CD4-positive, CD25-positive, alpha-beta regulatory T cell (primary cell): ENCODE results near the gene EPB41. TPM values are rescaled to one million over a fixed set of nuclear protein-coding genes. Genes with fewer than 3 reads are reported as not detected.
"Not testable (repeated sequence)": the region's sequence is repeated elsewhere in the genome, so short reads cannot be mapped to it uniquely, and the experiment has no call there.

Experiments used
- ATAC-seq, 2 donors: fragments of 150-1000 bp; cut with Tn5 transposase; one replicate each; pipeline ENCODE4 v1.10.0; 2021; ENCODE audit warnings: low read depth in 2 of 2, moderate number of reproducible peaks in 2 of 2, moderate library complexity in 1 of 2
- DNase-seq, 3 donors: peaks; one replicate each; pipeline versions ENCODE4 v3.0.0 to v3.0.0-alpha.2; 2012 to 2022; ENCODE audit warnings: mixed read lengths in 1 of 3
- H3K27ac ChIP-seq: one replicate; pipeline ENCODE4 v1.7.0; 2013; ENCODE audit warnings: mild to moderate bottlenecking, low read length; ENCODE audit not compliant: insufficient read depth, poor library complexity, severe bottlenecking
- H3K27me3 ChIP-seq: one replicate; pipeline ENCODE4 v1.7.0; 2013; ENCODE audit warnings: low read length; ENCODE audit not compliant: control insufficient read depth, insufficient read depth
- H3K36me3 ChIP-seq: one replicate; pipeline ENCODE4 v1.7.0; 2013; ENCODE audit warnings: mild to moderate bottlenecking, low read length, moderate library complexity; ENCODE audit not compliant: control insufficient read depth, insufficient read depth
- H3K4me1 ChIP-seq: 2 replicates; pipeline ENCODE4 v1.7.0; 2013; ENCODE audit warnings: mild to moderate bottlenecking, low read length; ENCODE audit not compliant: insufficient read depth, control insufficient read depth, poor library complexity, severe bottlenecking
- H3K4me3 ChIP-seq: one replicate; pipeline ENCODE4 v1.7.0; 2013; ENCODE audit warnings: low read depth, mild to moderate bottlenecking, low read length, moderate library complexity
- H3K9me3 ChIP-seq, 2 experiments: 1 replicate in 1 of 2; 2 replicates in 1 of 2; pipeline ENCODE4 v1.7.0; 2013; ENCODE audit warnings: low read length in 2 of 2, mild to moderate bottlenecking in 1 of 2, moderate library complexity in 1 of 2; ENCODE audit not compliant: control insufficient read depth in 2 of 2
- H3K27ac Mint-ChIP-seq, 3 donors: one replicate each; pipeline ENCODE4 v1.8.0; 2020 to 2022; ENCODE audit warnings: mild to moderate bottlenecking in 3 of 3, mixed read lengths in 3 of 3, moderate library complexity in 2 of 3
- H3K27me3 Mint-ChIP-seq: one replicate; pipeline ENCODE4 v1.8.0; 2022; ENCODE audit warnings: mild to moderate bottlenecking, mixed read lengths
- H3K36me3 Mint-ChIP-seq: one replicate; pipeline ENCODE4 v1.8.0; 2020; ENCODE audit warnings: mixed read lengths
- H3K4me1 Mint-ChIP-seq, 4 donors: one replicate each; pipeline ENCODE4 v1.8.0; 2020 to 2022; ENCODE audit warnings: mixed read lengths in 4 of 4, mild to moderate bottlenecking in 1 of 4
- H3K4me3 Mint-ChIP-seq, 4 donors: one replicate each; pipeline ENCODE4 v1.8.0; 2020 to 2022; ENCODE audit warnings: mild to moderate bottlenecking in 4 of 4, mixed read lengths in 4 of 4, moderate library complexity in 3 of 4
- H3K9me3 Mint-ChIP-seq, 7 donors: one replicate each; pipeline ENCODE4 v1.8.0; 2020 to 2022; ENCODE audit warnings: mixed read lengths in 7 of 7, mild to moderate bottlenecking in 3 of 7, moderate library complexity in 2 of 7
- polyA plus RNA-seq, 4 donors: library from polyadenylated mRNA; unstranded; fragments of 300-500 nt; fragmentation: Illumina TruSeq; gene quantifications; one replicate each; pipeline ENCODE4 v1.2.3, GENCODE V29; 2021
- total RNA-seq: library from RNA; stranded (reverse); gene quantifications from one replicate; pipeline ENCODE4 v1.2.3, GENCODE V29; 2022

The EPB41 gene
- total and polyA plus RNA-seq, 5 donors from 2014 or later: 118 to 309 (median 161) TPM

DNA sequence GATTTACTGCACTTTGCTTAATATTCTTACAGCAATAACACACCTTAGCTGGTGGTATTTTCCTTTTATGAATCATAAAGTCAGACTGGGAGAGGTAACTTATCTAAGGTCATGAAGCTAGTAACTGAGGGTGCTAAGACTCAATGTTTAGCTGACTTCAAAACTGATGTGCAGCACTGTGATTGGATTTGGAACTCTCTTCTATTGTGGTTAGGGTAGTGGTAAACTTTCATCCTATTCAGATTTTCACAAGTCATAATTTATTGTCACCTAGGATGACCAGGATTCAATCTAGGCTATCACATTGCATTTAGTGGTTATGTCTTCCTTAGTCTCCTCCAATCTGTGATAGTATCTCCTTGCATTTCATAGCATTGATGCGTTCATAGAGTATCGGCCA is 18.9 kb downstream of the EPB41 start:
- Mint-ChIP-seq H3K27me3 (no peaks in the 10 kb centered on the region), H3K36me3 (peaks cover 8% of the 10 kb centered on the region), H3K27ac (peak overlapping the region; percentile 77 to 98 (median 93)), H3K9me3 (peaks cover 0 to 3% (median 0%) of the 10 kb centered on the region in 7 donors), H3K4me1 (peaks cover 27 to 88% (median 63%) of the 10 kb centered on the region in 4 donors), H3K4me3 (peak overlapping the region; percentile 32 to 80 (median 74))
- Histone ChIP-seq H3K4me1 (peaks cover 90% of the 10 kb centered on the region), H3K36me3 (no peaks in the 10 kb centered on the region), H3K27ac (peak overlapping the region; percentile 66), H3K9me3 (no peaks in the 10 kb centered on the region), H3K27me3 (no peaks in the 10 kb centered on the region), H3K4me3 (peak overlapping the region; percentile 72)
- ATAC-seq: peak; percentile 63 to 71
- peak in 2 of 3 donors; percentile 14 to 17 for DNase-seq

DNA sequence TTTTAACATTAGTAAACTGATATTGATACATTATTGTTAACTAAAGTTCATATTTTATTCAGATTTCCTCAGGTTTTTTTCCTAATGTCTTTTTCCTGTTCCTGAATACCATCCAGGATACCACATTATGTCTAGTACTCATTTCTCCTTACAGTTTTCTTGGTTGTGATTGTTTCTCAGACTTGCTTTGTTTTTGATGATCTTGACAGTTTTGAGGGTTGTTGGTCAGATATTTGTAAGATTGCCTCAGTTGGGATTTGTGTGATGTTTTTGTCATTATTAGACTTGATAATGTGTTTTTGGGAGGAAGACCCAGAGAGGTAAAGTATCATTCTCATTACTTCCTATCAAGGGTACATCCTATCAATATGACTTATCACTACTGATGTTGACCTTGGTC is 19.5 kb downstream of the EPB41 start:
- H3K27ac Mint-ChIP-seq: peak overlapping the region; percentile 49 to 90 (median 77)
- H3K27me3 Mint-ChIP-seq: no peaks in the 10 kb centered on the region
- Histone ChIP-seq H3K36me3 (no peaks in the 10 kb centered on the region), H3K4me3 (peak overlapping the region; percentile 72), H3K9me3 (no peaks in the 10 kb centered on the region), H3K27me3 (no peaks in the 10 kb centered on the region), H3K27ac (peak overlapping the region; percentile 56), H3K4me1 (peaks cover 89% of the 10 kb centered on the region)
- peak overlapping the region; percentile 35 to 75 (median 72) for H3K4me3 Mint-ChIP-seq
- H3K4me1 Mint-ChIP-seq: peaks cover 29 to 87% (median 60%) of the 10 kb centered on the region in 4 donors
- H3K9me3 Mint-ChIP-seq: peaks cover 0 to 3% (median 0%) of the 10 kb centered on the region in 7 donors
- peaks cover 8% of the 10 kb centered on the region for H3K36me3 Mint-ChIP-seq
- no peak for DNase-seq
- no peak for ATAC-seq

DNA sequence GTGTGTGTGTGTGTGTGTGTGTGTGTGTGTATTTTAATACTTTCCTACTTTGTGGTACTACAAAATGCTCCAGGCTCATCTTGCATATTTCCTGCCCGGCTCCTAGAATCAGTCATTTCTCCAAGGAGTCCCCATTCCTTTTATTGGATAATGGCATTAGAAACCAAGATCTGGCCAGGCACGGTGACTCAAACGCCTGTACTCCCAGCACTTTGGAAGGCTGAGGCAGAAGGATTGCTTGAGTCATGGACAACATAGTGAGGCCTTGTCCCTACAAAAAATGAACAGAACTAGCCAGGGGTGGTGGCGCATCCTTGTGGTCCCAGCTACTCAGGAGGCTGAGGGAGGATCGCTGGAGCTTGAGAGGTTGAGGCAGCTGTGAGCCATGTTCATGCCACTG is 20.3 kb downstream of the EPB41 start:
- no peaks in the 10 kb centered on the region for H3K27me3 Mint-ChIP-seq
- ATAC-seq (no peak), DNase-seq (no peak)
- peaks cover 0 to 3% (median 0%) of the 10 kb centered on the region in 7 donors for H3K9me3 Mint-ChIP-seq
- H3K4me3 Mint-ChIP-seq: peak overlapping the region; percentile 28 to 77 (median 74)
- H3K36me3 Mint-ChIP-seq: peaks cover 8% of the 10 kb centered on the region
- Histone ChIP-seq H3K4me3 (peak overlapping the region; percentile 42), H3K9me3 (no peaks in the 10 kb centered on the region), H3K4me1 (peaks cover 89% of the 10 kb centered on the region), H3K27me3 (no peaks in the 10 kb centered on the region), H3K27ac (peak overlapping the region; percentile 56), H3K36me3 (no peaks in the 10 kb centered on the region)
- H3K27ac Mint-ChIP-seq: peak overlapping the region; percentile 49 to 77 (median 74)
- H3K4me1 Mint-ChIP-seq: peaks cover 32 to 92% (median 64%) of the 10 kb centered on the region in 4 donors

DNA sequence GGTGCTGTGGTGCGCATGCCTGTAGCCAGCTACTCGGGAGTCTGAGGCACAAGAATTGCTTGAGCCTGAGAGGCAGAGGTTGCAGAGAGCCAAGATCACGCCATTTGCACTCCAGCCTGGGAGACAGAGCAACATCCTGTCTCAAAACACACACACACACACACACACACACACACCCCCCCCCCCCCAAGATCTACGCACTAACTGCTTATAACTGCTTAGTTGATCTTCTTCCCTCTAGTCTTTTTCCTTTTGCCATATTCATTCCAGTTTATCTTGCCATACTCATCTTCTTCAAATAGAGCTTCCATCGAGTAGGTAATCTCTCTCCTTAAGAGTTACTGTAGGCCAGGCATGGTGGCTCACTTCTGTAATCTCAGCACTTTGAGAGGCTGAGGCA is 20.9 kb downstream of the EPB41 start:
- Histone ChIP-seq H3K36me3 (no peaks in the 10 kb centered on the region), H3K9me3 (no peaks in the 10 kb centered on the region), H3K4me1 (peaks cover 89% of the 10 kb centered on the region), H3K4me3 (peak overlapping the region; percentile 58), H3K27me3 (no peaks in the 10 kb centered on the region), H3K27ac (peak overlapping the region; percentile 56)
- DNase-seq (no peak), ATAC-seq (no peak)
- Mint-ChIP-seq H3K27me3 (no peaks in the 10 kb centered on the region), H3K9me3 (peaks cover 0 to 3% (median 0%) of the 10 kb centered on the region in 7 donors), H3K36me3 (peaks cover 11% of the 10 kb centered on the region), H3K4me3 (peak overlapping the region in 3 of 4 donors; percentile 23 to 77 (median 75)), H3K27ac (peak overlapping the region; percentile 49 to 77 (median 74)), H3K4me1 (peaks cover 32 to 92% (median 67%) of the 10 kb centered on the region in 4 donors)

DNA sequence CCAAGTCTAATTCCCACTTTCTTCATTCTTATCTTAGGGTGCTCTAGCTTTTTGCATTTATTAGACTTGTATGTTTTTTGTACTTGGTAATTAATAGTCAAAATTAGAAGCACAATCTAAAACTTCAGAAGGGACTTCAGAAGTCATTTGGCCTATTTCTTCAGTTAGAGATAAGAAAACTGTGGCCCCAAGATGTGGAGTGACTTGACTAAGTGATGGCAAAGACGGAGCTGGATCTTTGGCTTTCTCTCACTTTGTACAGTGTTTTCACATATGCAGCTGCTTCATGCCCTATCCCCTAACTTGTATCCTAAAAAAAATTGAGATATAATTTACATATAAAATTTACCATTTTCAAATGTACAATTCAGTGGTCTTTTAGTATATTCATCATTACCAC is 21.7 kb downstream of the EPB41 start:
- H3K9me3 Mint-ChIP-seq: peaks cover 0 to 3% (median 0%) of the 10 kb centered on the region in 7 donors
- peaks cover 11% of the 10 kb centered on the region for H3K36me3 Mint-ChIP-seq
- H3K4me3 ChIP-seq: peak overlapping the region; percentile 58
- peak overlapping the region; percentile 53 for H3K27ac ChIP-seq
- H3K4me3 Mint-ChIP-seq: peak overlapping the region in 3 of 4 donors; percentile 23 to 77 (median 75)
- no peak for ATAC-seq
- H3K27me3 ChIP-seq: no peaks in the 10 kb centered on the region
- no peak for DNase-seq
- H3K9me3 ChIP-seq: no peaks in the 10 kb centered on the region
- peak overlapping the region in 2 of 3 donors; percentile 49 to 77 for H3K27ac Mint-ChIP-seq
- peaks cover 38 to 91% (median 70%) of the 10 kb centered on the region in 4 donors for H3K4me1 Mint-ChIP-seq
- H3K4me1 ChIP-seq: peaks cover 84% of the 10 kb centered on the region
- no peaks in the 10 kb centered on the region for H3K36me3 ChIP-seq
- no peaks in the 10 kb centered on the region for H3K27me3 Mint-ChIP-seq

DNA sequence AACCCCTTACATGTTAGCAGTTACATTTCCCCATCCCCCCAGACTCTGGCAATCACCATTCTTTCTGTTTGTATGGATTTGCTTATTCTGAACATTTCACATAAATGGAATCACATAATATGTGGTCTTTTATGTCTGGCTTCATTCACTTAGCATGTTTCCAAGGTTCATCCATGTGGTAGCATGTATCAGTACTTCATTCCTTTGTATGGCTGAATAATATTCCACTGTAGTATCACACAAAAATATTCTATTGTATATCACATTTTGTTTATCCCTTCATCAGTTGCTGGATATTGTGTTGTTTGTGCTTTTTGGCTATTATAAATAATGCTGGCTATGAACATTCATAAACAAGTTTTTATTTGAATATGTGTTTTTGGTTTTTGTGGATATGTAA is 22.2 kb downstream of the EPB41 start:
- Histone ChIP-seq H3K36me3 (no peaks in the 10 kb centered on the region), H3K27ac (peak overlapping the region; percentile 53), H3K9me3 (no peaks in the 10 kb centered on the region), H3K4me3 (peak overlapping the region; percentile 23), H3K27me3 (no peaks in the 10 kb centered on the region), H3K4me1 (peaks cover 80% of the 10 kb centered on the region)
- ATAC-seq: no peak
- Mint-ChIP-seq H3K36me3 (peaks cover 11% of the 10 kb centered on the region), H3K27me3 (no peaks in the 10 kb centered on the region), H3K27ac (peak overlapping the region in 1 of 3 donors; percentile 57), H3K4me3 (peak overlapping the region in 3 of 4 donors; percentile 33 to 75 (median 38)), H3K4me1 (peaks cover 42 to 93% (median 73%) of the 10 kb centered on the region in 4 donors), H3K9me3 (peaks cover 0 to 3% (median 0%) of the 10 kb centered on the region in 7 donors)
- DNase-seq: no peak

DNA sequence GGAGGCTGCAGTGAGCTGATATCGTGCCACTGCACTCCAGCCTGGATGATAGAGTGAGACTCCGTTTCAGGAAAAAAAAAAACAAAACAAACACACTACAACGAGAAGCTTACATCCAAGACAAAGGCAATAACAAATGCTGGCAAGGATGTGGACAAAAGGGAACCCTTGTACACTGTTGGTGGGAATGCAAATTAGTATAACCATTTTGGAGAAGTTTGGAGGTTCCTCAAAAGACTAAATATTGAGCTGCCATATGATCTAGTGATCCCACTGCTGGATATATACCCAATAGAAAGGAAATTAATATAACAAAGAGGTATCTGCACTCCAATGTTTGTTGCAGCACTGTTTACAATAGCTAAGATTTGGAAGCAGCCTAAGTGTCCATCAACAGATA is 29.2 kb downstream of the EPB41 start:
- peaks cover 41 to 88% (median 70%) of the 10 kb centered on the region in 4 donors for H3K4me1 Mint-ChIP-seq
- not testable (repeated sequence) for DNase-seq

DNA sequence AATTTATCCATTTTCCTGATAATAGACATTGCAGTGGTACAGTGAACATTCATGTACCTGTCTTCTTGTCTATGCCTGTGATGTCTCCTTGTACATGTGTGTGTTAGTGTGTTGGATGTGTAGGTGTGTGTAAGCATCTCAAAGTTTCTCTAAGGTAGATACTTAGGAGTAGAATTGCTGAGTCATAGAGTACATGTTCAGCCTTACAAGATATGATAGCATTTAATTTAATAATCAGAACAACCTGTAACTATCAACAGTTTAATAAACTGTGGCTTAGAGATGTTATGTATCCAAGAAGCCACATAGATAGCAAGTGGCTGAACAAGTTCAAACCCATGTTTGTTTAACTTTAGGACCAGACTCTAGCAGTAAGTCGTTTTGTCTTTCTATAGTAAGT is 35.6 kb downstream of the EPB41 start:
- Histone ChIP-seq H3K36me3 (peaks cover 3% of the 10 kb centered on the region), H3K27ac (no peak overlapping the region), H3K9me3 (no peaks in the 10 kb centered on the region), H3K27me3 (no peaks in the 10 kb centered on the region), H3K4me1 (peaks cover 32% of the 10 kb centered on the region), H3K4me3 (peak overlapping the region; percentile 1)
- DNase-seq (no peak), ATAC-seq (no peak)
- H3K36me3 Mint-ChIP-seq: peaks cover 5% of the 10 kb centered on the region
- peak overlapping the region in 1 of 4 donors; percentile 66 for H3K4me3 Mint-ChIP-seq
- H3K9me3 Mint-ChIP-seq: peaks cover 0 to 2% (median 0%) of the 10 kb centered on the region in 7 donors
- peaks cover 35 to 87% (median 60%) of the 10 kb centered on the region in 4 donors for H3K4me1 Mint-ChIP-seq
- H3K27ac Mint-ChIP-seq: no peak overlapping the region
- H3K27me3 Mint-ChIP-seq: no peaks in the 10 kb centered on the region

More for the DNA sequence above, 29.2 kb downstream of the EPB41 start:
- not testable (repeated sequence) for H3K4me3 ChIP-seq, H3K9me3 ChIP-seq, H3K36me3 ChIP-seq, ATAC-seq, H3K36me3 Mint-ChIP-seq, H3K27me3 ChIP-seq, H3K27ac ChIP-seq, H3K27me3 Mint-ChIP-seq, H3K9me3 Mint-ChIP-seq
- peaks cover 37% of the 10 kb centered on the region for H3K4me1 ChIP-seq
- H3K4me3 Mint-ChIP-seq: peak overlapping the region in 3 of 4 donors; percentile 32 to 66 (median 54)
- H3K27ac Mint-ChIP-seq: peak overlapping the region in 1 of 3 donors; percentile 60
